GDM1 (cell line): ENCODE data around the gene ELL.

ENCODE experiments used
- DNase-seq: peaks from one replicate; lab custom pipeline; 2025; lab: John Stamatoyannopoulos, UW

The ELL gene

GRCh38 chr19:18488838-18489626, 32.8 kb downstream of the ELL start:
- DNase-seq = peak; percentile 5

DNA sequence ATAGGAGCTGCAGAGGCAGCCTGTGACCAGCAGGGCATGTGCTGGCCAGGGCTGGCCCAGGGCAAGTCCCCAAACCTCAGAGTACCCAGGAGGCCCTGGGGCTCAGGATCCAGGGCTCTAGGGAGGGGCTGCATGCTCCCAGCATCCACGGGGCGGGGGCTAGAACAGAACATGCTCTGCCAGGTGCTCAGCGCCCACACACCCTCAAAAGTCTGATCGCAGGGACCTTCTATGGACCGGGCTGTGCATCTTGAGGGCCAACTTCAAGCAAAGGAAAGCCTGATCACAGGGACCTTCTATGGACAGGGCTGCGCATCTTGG, 33.5 kb downstream of the ELL start:
- DNase-seq = no peak

DNA sequence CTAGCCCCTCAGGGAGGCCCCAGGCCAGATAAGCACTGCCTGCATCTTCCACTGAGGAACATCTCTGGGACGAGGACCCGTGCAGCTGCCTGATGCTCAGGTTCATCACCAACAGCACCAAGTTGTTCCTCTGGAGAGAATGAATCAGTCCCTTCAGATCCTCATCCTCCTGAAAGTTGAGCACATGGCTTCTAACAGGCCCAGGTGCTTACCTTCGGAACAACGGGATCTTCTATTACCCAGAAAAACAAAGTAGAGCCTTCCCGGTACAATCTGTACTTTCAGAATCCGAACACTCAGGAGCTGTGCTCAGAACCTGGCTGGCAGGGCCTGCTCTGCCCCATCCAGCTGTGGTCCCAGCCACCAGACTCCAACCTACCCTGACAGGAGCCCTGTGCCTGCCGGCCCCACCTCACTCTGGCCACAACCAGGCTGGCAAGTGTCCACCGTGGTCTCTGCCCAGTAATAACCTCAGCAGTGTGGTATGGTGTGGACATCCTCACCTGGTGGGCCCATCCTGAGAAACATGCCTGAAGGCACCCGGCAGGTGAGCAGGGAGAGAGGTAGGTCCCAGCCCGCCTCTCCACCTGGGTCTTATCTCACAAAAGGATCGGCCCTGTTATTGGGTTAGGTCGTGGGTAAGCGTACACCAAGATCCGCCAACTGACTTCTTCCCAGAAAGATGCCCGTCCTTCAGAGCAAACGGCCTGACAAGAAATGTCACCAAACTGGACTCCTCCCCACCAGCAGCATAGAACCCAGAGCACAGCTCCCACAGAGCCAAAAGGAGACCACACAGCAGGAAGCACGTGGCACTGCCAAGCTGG, 34.1 kb downstream of the ELL start:
- DNase-seq = no peak

DNA sequence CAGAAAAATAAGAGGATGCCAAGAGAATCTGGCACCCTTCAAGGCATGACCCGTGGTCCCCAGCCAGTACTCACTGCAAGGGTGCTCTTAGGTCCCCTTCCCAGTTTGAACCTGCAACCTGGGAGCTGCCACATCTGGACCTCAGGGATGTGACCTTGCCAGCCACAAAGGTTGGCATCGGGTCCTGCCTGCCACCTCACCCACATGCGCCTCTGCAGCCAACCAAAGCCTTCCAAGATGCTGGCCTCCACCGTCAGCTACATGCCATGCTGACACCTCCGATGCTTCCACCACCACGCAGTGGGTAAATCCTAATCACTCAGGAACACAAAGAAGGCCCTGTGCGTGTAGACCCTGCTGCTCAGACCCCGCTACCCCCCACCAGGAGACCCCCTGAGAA, 35.1 kb downstream of the ELL start:
- no peak for DNase-seq

- DNase-seq = no peak
These were observed 36.9 kb downstream of the ELL start for GRCh38 chr19:18484992-18485391.

GRCh38 chr19:18483119-18483890, 38.6 kb downstream of the ELL start:
- DNase-seq = no peak

- no peak for DNase-seq
These were observed 40.2 kb downstream of the ELL start for GRCh38 chr19:18481505-18482222.

- no peak for DNase-seq
These were observed 41.7 kb downstream of the ELL start for GRCh38 chr19:18480006-18480691.

DNA sequence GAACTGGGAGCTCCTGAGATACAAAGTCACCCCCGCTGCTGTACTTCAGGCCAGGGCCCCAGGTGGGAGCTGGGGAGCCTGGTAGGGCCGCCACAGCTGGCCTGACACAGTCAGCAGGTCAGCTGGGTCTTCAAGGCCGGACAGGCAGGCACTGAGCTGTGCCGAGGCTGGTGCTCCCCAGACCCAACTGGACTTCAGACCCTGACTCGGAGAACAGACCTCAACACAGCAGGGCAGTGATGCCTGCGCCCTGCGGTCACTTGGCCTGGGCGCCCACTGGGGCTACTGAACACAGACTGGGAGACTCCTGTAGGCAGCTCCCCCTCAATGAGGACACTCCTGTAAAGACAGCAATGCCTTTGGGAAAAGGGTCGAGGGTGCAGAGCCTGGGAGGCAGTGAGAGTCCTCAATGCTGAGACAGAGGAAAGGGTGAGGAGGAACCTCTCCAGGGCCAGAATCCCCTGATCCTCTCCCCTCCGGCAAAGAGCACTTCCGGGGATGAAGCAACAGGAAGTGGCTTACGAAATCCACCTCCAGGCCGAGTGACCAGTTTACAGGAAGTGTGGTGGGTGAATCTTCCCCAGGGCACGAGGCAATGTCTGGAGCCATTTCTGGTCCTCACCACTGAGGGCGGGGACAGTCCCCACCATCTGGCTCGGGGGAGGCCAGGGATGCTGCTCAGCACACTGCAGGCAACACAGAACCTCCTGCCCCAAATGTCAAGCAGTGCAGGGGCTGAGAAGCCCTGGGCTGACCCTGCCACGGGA, 43.1 kb downstream of the ELL start:
- peak; percentile 23 for DNase-seq

DNA sequence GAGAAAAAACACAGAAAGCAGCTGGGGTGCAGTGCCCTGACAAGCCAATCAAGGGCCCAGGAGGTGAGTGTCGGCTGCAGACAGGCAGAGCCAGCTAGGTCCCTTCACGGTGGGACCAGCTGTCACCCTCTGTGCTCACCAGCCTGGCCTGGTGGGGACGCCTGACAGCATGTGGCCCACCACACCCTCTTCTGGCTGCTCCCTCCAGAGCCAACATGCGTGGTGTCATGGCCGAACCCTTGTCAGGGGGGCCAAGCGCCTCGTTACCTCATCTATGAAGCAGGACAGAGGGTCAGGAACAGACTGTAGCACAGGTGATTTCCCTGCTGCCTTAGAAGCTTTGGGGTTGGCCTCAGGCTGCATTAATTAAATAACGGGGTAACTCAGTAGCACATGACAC, 43.9 kb downstream of the ELL start:
- no peak for DNase-seq

GRCh38 chr19:18477042-18477779, 44.7 kb downstream of the ELL start:
- DNase-seq = no peak

GRCh38 chr19:18476507-18477041, 45.3 kb downstream of the ELL start:
- no peak for DNase-seq

DNA sequence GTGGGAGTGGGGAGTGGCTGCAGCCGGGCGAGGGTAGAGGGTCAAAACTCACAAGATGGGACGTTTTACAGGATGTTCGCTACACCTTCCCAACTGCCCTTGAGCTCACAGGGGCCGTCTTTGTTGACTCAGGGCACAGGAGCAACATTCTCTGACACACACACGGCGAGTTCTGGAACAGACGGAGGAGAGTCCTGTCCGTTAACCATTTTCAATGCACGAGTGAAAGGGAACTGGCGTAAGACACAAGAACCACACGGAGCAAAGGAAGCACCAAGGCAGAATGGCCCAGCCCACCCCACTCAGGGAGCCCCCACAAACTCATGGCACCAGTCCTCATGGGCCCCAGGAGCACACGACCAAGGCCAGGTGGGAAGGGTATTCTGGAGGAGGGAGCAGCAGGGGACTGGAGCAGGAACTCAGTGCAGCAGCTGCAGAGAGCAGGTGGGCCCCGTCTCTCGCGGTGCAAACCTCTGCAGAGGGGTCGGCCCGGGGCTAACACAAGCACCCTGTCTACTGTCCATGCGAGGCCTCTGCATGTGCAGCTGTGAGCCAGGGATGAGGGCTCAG, 46.0 kb downstream of the ELL start:
- DNase-seq = no peak

DNA sequence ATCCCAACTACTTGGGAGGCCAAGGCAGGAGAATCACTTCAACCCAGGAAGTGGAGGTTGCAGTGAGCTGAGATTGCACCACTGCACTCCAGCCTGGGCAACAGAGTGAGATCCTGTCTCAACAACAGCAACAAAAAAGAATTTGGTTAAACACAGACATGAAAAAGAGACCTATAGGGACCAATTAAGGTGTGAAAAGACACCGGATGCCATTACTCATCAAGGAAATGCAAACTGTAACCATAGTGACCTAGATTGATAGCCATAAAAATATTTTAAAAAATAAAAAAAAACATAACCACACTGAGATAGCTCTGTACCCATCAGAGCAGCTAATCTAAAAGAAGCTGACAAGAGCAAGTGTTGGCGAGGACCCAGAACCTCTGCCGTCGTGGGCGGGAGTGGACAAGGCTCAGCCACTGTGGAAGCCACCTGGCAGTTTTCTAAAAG, 46.8 kb downstream of the ELL start:
- no peak for DNase-seq

DNA sequence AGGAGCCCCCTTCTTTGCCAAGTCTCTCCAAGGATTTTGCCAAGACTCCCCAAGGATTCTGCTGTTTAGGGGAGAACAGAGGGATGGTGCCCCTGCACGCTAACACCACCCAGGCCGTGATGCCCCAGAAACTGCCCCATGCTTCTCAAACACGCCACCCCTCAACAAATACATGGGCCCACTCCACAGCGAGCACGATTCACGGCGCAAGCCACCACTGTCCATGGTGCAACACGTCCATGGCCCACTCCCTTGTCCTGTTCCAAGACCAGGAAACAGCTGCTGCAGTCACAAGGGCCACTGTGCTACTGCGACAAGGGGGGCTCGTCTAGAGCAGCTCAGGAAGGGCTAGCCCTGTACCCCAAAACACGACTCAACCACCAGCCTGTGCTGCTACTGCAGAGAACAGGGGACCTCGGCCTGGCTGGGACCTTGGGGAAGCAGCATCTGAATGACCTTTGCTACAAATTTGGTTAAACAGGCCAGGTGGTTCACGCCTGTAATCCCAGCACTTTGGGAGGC, 47.4 kb downstream of the ELL start:
- no peak for DNase-seq

DNA sequence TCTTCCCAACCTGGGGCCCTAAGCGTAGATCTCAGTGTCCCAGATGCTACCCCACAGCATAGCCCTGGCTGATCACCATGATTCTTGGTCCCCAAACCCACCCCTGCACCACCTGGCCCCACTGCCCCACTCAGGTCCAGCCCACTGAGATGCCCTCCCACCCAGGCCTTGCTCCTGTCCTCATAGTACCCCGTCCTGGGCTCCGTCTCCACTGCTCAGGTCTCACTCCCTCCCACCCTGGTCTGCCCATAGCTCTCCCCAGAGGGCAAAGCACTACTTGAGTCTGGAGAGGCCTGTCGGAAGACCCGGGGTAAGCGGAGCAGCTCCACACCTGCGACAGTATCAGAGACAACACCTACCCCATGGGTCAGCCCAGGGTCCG, 48.2 kb downstream of the ELL start:
- DNase-seq = no peak

- DNase-seq = no peak
These were observed 48.7 kb downstream of the ELL start for GRCh38 chr19:18473003-18473705.

DNA sequence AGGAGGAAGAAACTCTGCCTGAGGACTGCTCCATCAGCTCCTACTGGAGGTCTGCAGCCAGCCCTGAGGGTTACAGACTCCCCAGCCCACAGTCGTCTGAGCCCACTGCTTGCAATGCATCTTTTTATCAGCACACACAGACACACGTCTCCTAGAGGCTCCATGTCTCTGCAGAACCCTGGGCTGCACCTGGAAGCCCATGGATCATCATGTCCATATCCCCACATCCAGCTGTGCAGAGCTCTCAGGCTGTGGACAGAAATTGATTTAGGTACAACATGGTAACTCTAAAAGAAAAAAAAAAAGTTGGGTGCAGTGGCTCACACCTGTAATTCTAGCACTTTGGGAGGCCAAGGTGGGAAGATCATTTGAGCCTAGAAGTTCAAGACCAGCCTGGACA, 51.1 kb downstream of the ELL start:
- no peak for DNase-seq
